Activated CD8-positive, alpha-beta T cell treated with anti-CD3 and anti-CD28 coated beads for 36 hours (primary cell): ENCODE data around the gene FSIP1. TPM values are rescaled to one million over a fixed set of nuclear protein-coding genes. Genes with fewer than 3 reads are reported as not detected.

Experiments
- ATAC-seq: fragments of 200-7000 bp; cut with Tn5 transposase; one replicate; pipeline ENCODE4 v1.10.0; 2021; ENCODE audit warnings: mild to moderate bottlenecking, moderate library complexity
- CTCF ChIA-PET: fragments of 350-600 bp; sonication (Branson Sonifier 250); formaldehyde crosslinking; loops from one replicate; lab custom pipeline; 2021; ENCODE audit warnings: antibody characterized with exemption; lab: Charles Lee
- POLR2A ChIA-PET: fragments of 350-600 bp; sonication (Branson Sonifier 250); formaldehyde crosslinking; loops from one replicate; lab custom pipeline; 2021; ENCODE audit warnings: antibody characterized with exemption; lab: Charles Lee
- DNase-seq: peaks from one replicate; pipeline ENCODE4 v3.0.0-alpha.2; 2020
- H3K27ac Mint-ChIP-seq: one replicate; pipeline ENCODE4 v1.8.0; 2021; ENCODE audit warnings: mild to moderate bottlenecking, mixed read lengths
- H3K27me3 Mint-ChIP-seq: one replicate; pipeline ENCODE4 v1.8.0; 2021; ENCODE audit warnings: mixed read lengths
- H3K36me3 Mint-ChIP-seq: one replicate; pipeline ENCODE4 v1.8.0; 2021; ENCODE audit warnings: low read depth, mixed read lengths
- H3K4me1 Mint-ChIP-seq: one replicate; pipeline ENCODE4 v1.8.0; 2021; ENCODE audit warnings: low read depth, mixed read lengths
- H3K4me3 Mint-ChIP-seq: one replicate; pipeline ENCODE4 v1.8.0; 2021; ENCODE audit warnings: mild to moderate bottlenecking, moderate library complexity, mixed read lengths
- H3K9me3 Mint-ChIP-seq: one replicate; pipeline ENCODE4 v1.8.0; 2021; ENCODE audit warnings: mixed read lengths
- CTCF ChIP-seq: fragments of 200-600 bp; IDR thresholded peaks from one replicate; pipeline ENCODE4 v1.8.0; 2022; ENCODE audit warnings: antibody characterized with exemption, mild to moderate bottlenecking
- intact Hi-C: fragments of 100-400 bp; cut with micrococcal nuclease; formaldehyde crosslinking; loops from one replicate; pipeline ENCODE4 v1.10.0; 2022
- total RNA-seq, 2 experiments: library from RNA; stranded (reverse); gene quantifications; one replicate each; pipeline ENCODE4 v1.2.3, GENCODE V29; 2021

Gene FSIP1
- total RNA-seq, 2 experiments from 2014 or later: 0.36 to 0.43 TPM

- Mint-ChIP-seq H3K4me3 (no peak overlapping the region), H3K36me3 (no peaks in the 10 kb centered on the region), H3K27ac (no peak overlapping the region), H3K27me3 (peaks cover 7% of the 10 kb centered on the region), H3K4me1 (no peaks in the 10 kb centered on the region), H3K9me3 (no peaks in the 10 kb centered on the region)
- DNase-seq (peak; percentile 10), ATAC-seq (no peak)
- ChIA-PET CTCF (interaction anchor here (1.3 kb wide), 1 partner anchor 13 kb away, joined by 9 read pairs; no protein-coding TSS in a partner anchor), POLR2A (no interaction called here)
- intact Hi-C loops: no loop called here
- no peak for TF ChIP-seq CTCF
Measured at GRCh38 chr15:39744334-39745103, 38.1 kb downstream of the FSIP1 start.

GRCh38 chr15:39743611-39744010, 39.0 kb downstream of the FSIP1 start:
- Mint-ChIP-seq H3K9me3 (no peaks in the 10 kb centered on the region), H3K4me3 (no peak overlapping the region), H3K36me3 (no peaks in the 10 kb centered on the region), H3K27ac (no peak overlapping the region), H3K4me1 (no peaks in the 10 kb centered on the region), H3K27me3 (peaks cover 7% of the 10 kb centered on the region)
- DNase-seq (no peak), ATAC-seq (no peak)
- intact Hi-C loops: no loop called here
- ChIA-PET POLR2A (no interaction called here), CTCF (no interaction called here)
- TF ChIP-seq CTCF: no peak

- H3K4me3 Mint-ChIP-seq: no peak overlapping the region
- peaks cover 4% of the 10 kb centered on the region for H3K27me3 Mint-ChIP-seq
- intact Hi-C loops: no loop called here
- DNase-seq (no peak), ATAC-seq (no peak)
- ChIA-PET POLR2A (no interaction called here), CTCF (interaction anchor here (0.8 to 4.1 kb wide), 4 partner anchors 16 to 55 kb away, joined by 3 to 25 read pairs (median 6); no protein-coding TSS in a partner anchor)
- TF ChIP-seq CTCF: no peak
- H3K36me3 Mint-ChIP-seq: no peaks in the 10 kb centered on the region
- no peaks in the 10 kb centered on the region for H3K9me3 Mint-ChIP-seq
- H3K4me1 Mint-ChIP-seq: no peaks in the 10 kb centered on the region
- no peak overlapping the region for H3K27ac Mint-ChIP-seq
Measured at GRCh38 chr15:39741258-39741657, 41.4 kb downstream of the FSIP1 start.

GRCh38 chr15:39738998-39739397, 43.6 kb downstream of the FSIP1 start:
- ChIA-PET CTCF (interaction anchor here (1.4 to 4.1 kb wide), 3 partner anchors 18 to 60 kb away, joined by 4 to 25 read pairs (median 4); no protein-coding TSS in a partner anchor), POLR2A (no interaction called here)
- intact Hi-C loops: no loop called here
- Mint-ChIP-seq H3K27me3 (peaks cover 3% of the 10 kb centered on the region), H3K27ac (no peak overlapping the region), H3K4me3 (no peak overlapping the region), H3K4me1 (no peaks in the 10 kb centered on the region), H3K9me3 (no peaks in the 10 kb centered on the region), H3K36me3 (no peaks in the 10 kb centered on the region)
- DNase-seq: no peak
- ATAC-seq: no peak
- no peak for TF ChIP-seq CTCF

- DNase-seq (no peak), ATAC-seq (no peak)
- no peak overlapping the region for H3K4me3 Mint-ChIP-seq
- CTCF ChIA-PET: interaction anchor here (2.8 kb wide), 1 partner anchor 20 kb away, joined by 22 read pairs; no protein-coding TSS in a partner anchor
- no peaks in the 10 kb centered on the region for H3K9me3 Mint-ChIP-seq
- POLR2A ChIA-PET: no interaction called here
- H3K36me3 Mint-ChIP-seq: no peaks in the 10 kb centered on the region
- no peak overlapping the region for H3K27ac Mint-ChIP-seq
- no peaks in the 10 kb centered on the region for H3K4me1 Mint-ChIP-seq
- H3K27me3 Mint-ChIP-seq: no peaks in the 10 kb centered on the region
- no peak for TF ChIP-seq CTCF
- intact Hi-C loops: no loop called here
Measured at GRCh38 chr15:39737196-39737550, 45.5 kb downstream of the FSIP1 start.
